Mesodermal cell (in vitro differentiated cells): ENCODE results near the gene ITGB6.

Experiments
- H3K27ac ChIP-seq: 2 replicates; pipeline ENCODE4 v1.7.0; 2013; ENCODE audit warnings: mild to moderate bottlenecking, low read depth, low read length, moderate library complexity; ENCODE audit not compliant: severe bottlenecking
- H3K36me3 ChIP-seq: 2 replicates; pipeline ENCODE4 v1.7.1; 2013; ENCODE audit warnings: mild to moderate bottlenecking, low read length, moderate library complexity; ENCODE audit not compliant: control insufficient read depth, insufficient read depth
- H3K4me1 ChIP-seq: one replicate; pipeline ENCODE4 v1.7.1; 2013; ENCODE audit warnings: mild to moderate bottlenecking, low read length; ENCODE audit not compliant: insufficient read depth, control insufficient read depth, poor library complexity, severe bottlenecking
- H3K4me3 ChIP-seq: 2 replicates; pipeline ENCODE4 v1.7.0; 2013; ENCODE audit warnings: low read length, control low read depth, mild to moderate bottlenecking; ENCODE audit not compliant: insufficient read depth, poor library complexity, severe bottlenecking; ENCODE audit errors: extremely low read depth
- H3K9me3 ChIP-seq: 2 replicates; pipeline ENCODE4 v1.7.1; 2013; ENCODE audit warnings: mild to moderate bottlenecking, low read length, moderate library complexity; ENCODE audit not compliant: control insufficient read depth
- WGBS, 2 experiments: methylation state at CpG; one replicate each; pipeline ENCODE4 v1.1.5; 2013; ENCODE audit warnings: missing lambda C conversion rate in 2 of 2; ENCODE audit not compliant: insufficient coverage in 2 of 2; 5-methylcytosine and 5-hydroxymethylcytosine counted together

ITGB6 gene

GRCh38 chr2:160180172-160180571 lies 19.9 kb downstream of the ITGB6 start:
- no peak overlapping the region for H3K4me3 ChIP-seq
- peaks cover 3% of the 10 kb centered on the region for H3K4me1 ChIP-seq
- no peak overlapping the region for H3K27ac ChIP-seq
- H3K36me3 ChIP-seq = no peaks in the 10 kb centered on the region
- H3K9me3 ChIP-seq = peaks cover 3% of the 10 kb centered on the region

- 69 to 84% methylated on average over 3 to 4 of the region's 8 CpGs for WGBS, 2 experiments
These were observed 24.6 kb downstream of the ITGB6 start for GRCh38 chr2:160175169-160176134.

DNA sequence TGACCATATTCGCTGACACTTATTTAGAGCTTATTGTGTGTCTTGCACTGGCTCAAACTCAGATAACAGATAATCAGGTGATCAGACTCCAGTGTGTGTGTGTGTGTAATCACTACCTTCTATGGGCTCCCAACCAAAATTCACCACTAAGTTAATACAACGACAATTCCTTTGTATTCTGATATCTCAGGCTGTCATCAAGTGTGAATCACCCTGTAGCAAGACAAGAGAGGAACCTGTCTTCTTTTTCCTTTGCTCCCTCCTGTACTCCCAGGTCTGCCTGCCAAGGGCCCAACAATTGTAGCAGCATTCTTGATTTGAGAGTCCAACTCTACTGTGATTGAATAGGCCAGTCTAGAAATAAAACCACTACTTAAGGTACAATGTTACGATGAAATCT lies 25.8 kb downstream of the ITGB6 start:
- H3K4me3 ChIP-seq = no peak overlapping the region
- no peaks in the 10 kb centered on the region for H3K4me1 ChIP-seq
- no peak overlapping the region for H3K27ac ChIP-seq
- WGBS, 2 experiments = 83 to 100% methylated on average over 1 of the region's 3 CpGs
- H3K9me3 ChIP-seq = no peaks in the 10 kb centered on the region
- H3K36me3 ChIP-seq = no peaks in the 10 kb centered on the region

More at GRCh38 chr2:160175169-160176134, 24.6 kb downstream of the ITGB6 start:
- H3K36me3 ChIP-seq = no peaks in the 10 kb centered on the region
- no peaks in the 10 kb centered on the region for H3K9me3 ChIP-seq
- H3K4me1 ChIP-seq = peaks cover 2% of the 10 kb centered on the region
- H3K4me3 ChIP-seq = no peak overlapping the region
- H3K27ac ChIP-seq = no peak overlapping the region

DNA sequence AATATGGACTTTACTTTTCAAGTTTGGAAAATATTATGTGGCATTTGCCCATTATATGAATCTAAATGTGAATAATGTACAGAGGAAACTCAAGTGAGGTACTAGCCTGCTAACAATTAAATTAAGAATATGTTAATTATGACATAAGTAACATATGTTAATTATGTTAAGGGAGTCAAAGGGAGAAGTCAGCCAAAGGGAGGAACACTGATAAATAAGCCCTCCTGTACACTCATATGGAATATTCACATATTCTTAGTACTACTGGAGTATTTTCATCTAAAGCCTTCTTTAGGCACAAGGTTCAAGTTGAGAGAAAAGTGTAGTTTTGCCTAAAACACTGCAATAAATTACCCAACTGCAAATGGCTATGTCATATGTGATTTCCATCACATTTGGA lies 30.1 kb downstream of the ITGB6 start:
- Histone ChIP-seq H3K4me3 (no peak overlapping the region), H3K27ac (no peak overlapping the region), H3K4me1 (no peaks in the 10 kb centered on the region), H3K9me3 (no peaks in the 10 kb centered on the region), H3K36me3 (no peaks in the 10 kb centered on the region)

DNA sequence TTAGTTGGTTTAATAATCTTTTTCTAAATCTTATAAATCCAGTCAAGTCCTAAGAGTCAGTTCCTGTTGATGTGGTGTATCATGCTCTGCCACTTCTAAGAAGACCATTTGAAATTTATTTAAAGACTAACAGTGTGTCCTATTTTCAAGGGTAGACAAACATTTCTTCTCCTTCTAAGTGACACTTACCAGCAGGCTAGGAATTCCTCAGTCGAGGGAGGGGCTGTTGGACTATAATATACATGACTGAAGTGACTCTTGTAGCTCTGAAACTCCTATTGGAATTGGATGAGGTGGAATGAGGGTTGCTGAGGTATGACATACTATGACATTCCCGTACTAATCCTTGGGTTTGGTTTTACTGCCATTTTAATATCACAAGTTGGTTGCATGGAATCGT lies 30.6 kb downstream of the ITGB6 start:
- Histone ChIP-seq H3K27ac (no peak overlapping the region), H3K36me3 (no peaks in the 10 kb centered on the region), H3K4me3 (no peak overlapping the region), H3K9me3 (no peaks in the 10 kb centered on the region), H3K4me1 (no peaks in the 10 kb centered on the region)
- WGBS, 2 experiments = 100% methylated on average over 1 of the region's 3 CpGs; no CpG with 5 or more reads in 1 of the 2 experiments

DNA sequence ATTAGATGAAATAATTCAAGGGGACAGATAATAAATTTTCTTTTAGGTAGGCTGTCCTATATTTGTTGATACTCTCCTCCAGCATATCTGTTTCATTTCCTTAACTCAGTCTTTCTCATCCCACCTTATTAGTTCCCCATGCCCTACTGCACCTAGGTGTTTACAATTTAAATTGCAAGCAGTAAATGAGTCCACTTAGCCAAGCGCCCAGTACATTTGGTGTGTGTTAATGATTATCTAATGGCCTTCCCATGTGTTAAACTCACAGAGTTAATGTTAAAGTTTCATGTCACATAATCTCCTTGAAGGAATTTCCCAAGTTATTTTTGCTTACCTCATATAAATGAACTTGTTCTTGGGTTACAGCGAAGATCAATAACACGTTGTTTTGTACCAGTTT lies 31.2 kb downstream of the ITGB6 start:
- H3K4me1 ChIP-seq = no peaks in the 10 kb centered on the region
- WGBS, 2 experiments = no CpG with 5 or more reads among the region's 3 CpGs
- no peaks in the 10 kb centered on the region for H3K9me3 ChIP-seq
- no peak overlapping the region for H3K27ac ChIP-seq
- H3K36me3 ChIP-seq = no peaks in the 10 kb centered on the region
- no peak overlapping the region for H3K4me3 ChIP-seq

- no peak overlapping the region for H3K27ac ChIP-seq
- no peaks in the 10 kb centered on the region for H3K9me3 ChIP-seq
- H3K4me1 ChIP-seq = no peaks in the 10 kb centered on the region
- H3K4me3 ChIP-seq = no peak overlapping the region
- WGBS, 2 experiments = 88 to 91% methylated on average over 6 to 12 of the region's 12 CpGs
- no peaks in the 10 kb centered on the region for H3K36me3 ChIP-seq
These were observed 32.9 kb downstream of the ITGB6 start for GRCh38 chr2:160167089-160167740.

- Histone ChIP-seq H3K4me1 (no peaks in the 10 kb centered on the region), H3K9me3 (no peaks in the 10 kb centered on the region), H3K4me3 (no peak overlapping the region), H3K36me3 (no peaks in the 10 kb centered on the region), H3K27ac (no peak overlapping the region)
- no CpG with 5 or more reads among the region's 1 CpG for WGBS, 2 experiments
These were observed 34.1 kb downstream of the ITGB6 start for GRCh38 chr2:160165996-160166395.

DNA sequence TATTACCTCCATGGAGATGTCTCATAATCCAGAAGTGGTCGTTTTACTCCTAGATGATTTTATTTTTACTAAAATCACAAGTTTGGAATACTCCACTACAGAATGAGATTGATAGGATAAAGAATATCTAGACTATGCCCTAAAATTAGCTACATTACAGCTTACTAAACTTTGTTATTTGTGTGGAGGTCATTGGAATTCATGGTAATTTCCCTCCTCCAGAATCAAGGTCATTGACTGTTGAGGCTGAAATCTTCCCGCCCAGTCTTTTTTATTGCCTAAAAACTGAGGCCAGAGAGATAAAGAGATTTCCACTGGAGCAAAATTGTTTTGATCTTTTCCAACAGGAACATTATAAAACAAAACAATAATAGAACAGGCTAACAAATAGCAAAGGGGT lies 35.0 kb downstream of the ITGB6 start:
- no CpG with 5 or more reads among the region's 2 CpGs for WGBS, 2 experiments
- no peaks in the 10 kb centered on the region for H3K36me3 ChIP-seq

GRCh38 chr2:160157861-160158829 lies 41.9 kb downstream of the ITGB6 start:
- Histone ChIP-seq H3K27ac (peak overlapping the region; percentile 62), H3K9me3 (no peaks in the 10 kb centered on the region), H3K4me3 (no peak overlapping the region), H3K36me3 (no peaks in the 10 kb centered on the region), H3K4me1 (peaks cover 21% of the 10 kb centered on the region)
- WGBS, 2 experiments = 80 to 91% methylated on average over 10 to 12 of the region's 13 CpGs

More for the DNA sequence above, 35.0 kb downstream of the ITGB6 start:
- H3K27ac ChIP-seq = no peak overlapping the region
- H3K4me3 ChIP-seq = no peak overlapping the region
- H3K4me1 ChIP-seq = no peaks in the 10 kb centered on the region
- no peaks in the 10 kb centered on the region for H3K9me3 ChIP-seq
